ENCODE results near the gene NANOS2. TPM values are rescaled to one million over a fixed set of nuclear protein-coding genes. Genes with fewer than 3 reads are reported as not detected.

Gene NANOS2
- polyA plus RNA-seq (2013, experiment 1 of 2): not detected
- not detected for polyA plus RNA-seq (2013, experiment 2 of 2)

GRCh38 chr19:45913874-45914830, at the start of gene NANOS2:
NANOS2 (minus strand) TSS chr19:45914778; CDS start chr19:45914693, 85 bp downstream.
- H4K91ac ChIP-seq (ENCODE audit: low read length): no peak within 1 kb of the TSS
- no peak within 1 kb of the TSS for H2AFZ ChIP-seq (ENCODE audit: low read depth, low read length)
- no peak within 1 kb of the TSS for H2AK5ac ChIP-seq (ENCODE audit: low read length, severe bottlenecking)
- no peak within 1 kb of the TSS for H3K14ac ChIP-seq (ENCODE audit: low read length in 2 of 2)
- no peaks in the 10 kb centered on the region for H3K79me1 ChIP-seq (replicated peaks; ENCODE audit: low read length, poor library complexity, severe bottlenecking)
- no peak within 1 kb of the TSS for H3K18ac ChIP-seq (ENCODE audit: low read depth in 1 of 2, low read length in 2 of 2)
- no peaks in the 10 kb centered on the region for H3K4me1 ChIP-seq (ENCODE audit: control insufficient read depth, insufficient read depth, low read depth, low read length)
- 70% methylated on average over 44 of the region's 44 CpGs for WGBS
- H3K4ac ChIP-seq (ENCODE audit: low read depth in 1 of 2, low read length in 2 of 2): no peak within 1 kb of the TSS
- H3K9me3 ChIP-seq (ENCODE audit: control insufficient read depth, low read length): no peaks in the 10 kb centered on the region
- H3K36me3 ChIP-seq (ENCODE audit: control insufficient read depth in 1 of 2, insufficient read depth in 2 of 2, low read depth in 1 of 2, low read length in 2 of 2): no peaks in the 10 kb centered on the region
- no peak within 1 kb of the TSS for H3K23ac ChIP-seq (ENCODE audit: low read length in 2 of 2)
- no peak within 1 kb of the TSS for H2BK5ac ChIP-seq (ENCODE audit: low read depth, low read length, poor library complexity, severe bottlenecking)
- H3K4me2 ChIP-seq (ENCODE audit: low read length, poor library complexity, severe bottlenecking): no peak within 1 kb of the TSS
- H2BK12ac ChIP-seq (ENCODE audit: low read length in 2 of 2): no peak within 1 kb of the TSS
- no peak within 1 kb of the TSS for H3K4me3 ChIP-seq (ENCODE audit: insufficient read depth in 1 of 2, low read depth in 1 of 2, low read length in 2 of 2)
- peaks cover 5 to 62% of the 10 kb centered on the region in 2 experiments for H3K27me3 ChIP-seq (ENCODE audit: control insufficient read depth in 1 of 2, insufficient read depth in 1 of 2, low read length in 2 of 2)
- DNase-seq: no peak
- no peak within 1 kb of the TSS for H2BK15ac ChIP-seq (ENCODE audit: low read depth, poor library complexity, severe bottlenecking)
- no peak within 1 kb of the TSS for H2BK120ac ChIP-seq (ENCODE audit: low read depth, low read length)
- no peak within 1 kb of the TSS for H4K8ac ChIP-seq (ENCODE audit: low read length)
- H3K27ac ChIP-seq (ENCODE audit: low read length, poor library complexity, severe bottlenecking): no peak within 1 kb of the TSS
- H3K9ac ChIP-seq (ENCODE audit: low read length): no peak within 1 kb of the TSS

DNA sequence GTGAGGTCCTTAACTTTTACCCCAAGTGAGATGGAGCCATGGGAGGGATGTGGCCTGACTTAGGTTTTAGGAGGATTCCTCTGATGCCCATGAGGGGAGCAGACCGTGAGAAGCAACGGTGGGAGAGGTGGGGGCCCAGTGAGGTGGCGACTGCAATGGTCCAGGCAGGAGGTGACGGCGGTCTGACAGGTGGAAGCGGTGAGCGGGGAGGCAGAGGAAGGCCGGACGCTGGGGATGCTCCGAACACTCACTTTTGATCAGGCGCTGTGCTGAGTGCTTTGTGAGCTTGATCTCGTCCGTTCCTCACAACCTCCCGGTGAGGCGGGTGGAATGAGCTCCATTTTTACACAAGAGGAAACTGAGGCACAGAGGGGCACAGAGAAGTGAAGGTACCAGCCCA, 47.4 kb upstream of the NANOS2 start:
- Histone ChIP-seq H3K18ac (ENCODE audit: low read depth in 1 of 2, low read length in 2 of 2) (no peak overlapping the region), H3K27me3 (ENCODE audit: control insufficient read depth in 1 of 2, insufficient read depth in 1 of 2, low read length in 2 of 2) (peaks cover 51 to 64% of the 10 kb centered on the region in 2 experiments), H4K91ac (ENCODE audit: low read length) (no peak overlapping the region), H2AK5ac (ENCODE audit: low read length, severe bottlenecking) (no peak overlapping the region), H3K14ac (ENCODE audit: low read length in 2 of 2) (no peak overlapping the region), H4K8ac (ENCODE audit: low read length) (no peak overlapping the region), H3K9me3 (ENCODE audit: control insufficient read depth, low read length) (no peaks in the 10 kb centered on the region), H2AFZ (ENCODE audit: low read depth, low read length) (no peak overlapping the region), H3K4me3 (ENCODE audit: insufficient read depth in 1 of 2, low read depth in 1 of 2, low read length in 2 of 2) (no peak overlapping the region), H2BK12ac (ENCODE audit: low read length in 2 of 2) (no peak overlapping the region), H3K9ac (ENCODE audit: low read length) (no peak overlapping the region), H2BK15ac (ENCODE audit: low read depth, poor library complexity, severe bottlenecking) (no peak overlapping the region), H3K4me2 (ENCODE audit: low read length, poor library complexity, severe bottlenecking) (no peak overlapping the region), H2BK5ac (ENCODE audit: low read depth, low read length, poor library complexity, severe bottlenecking) (no peak overlapping the region), H3K27ac (ENCODE audit: low read length, poor library complexity, severe bottlenecking) (no peak overlapping the region), H3K79me1 (replicated peaks; ENCODE audit: low read length, poor library complexity, severe bottlenecking) (no peaks in the 10 kb centered on the region), H2BK120ac (ENCODE audit: low read depth, low read length) (no peak overlapping the region), H3K4me1 (ENCODE audit: control insufficient read depth, insufficient read depth, low read depth, low read length) (no peaks in the 10 kb centered on the region), H3K23ac (ENCODE audit: low read length in 2 of 2) (no peak overlapping the region), H3K4ac (ENCODE audit: low read depth in 1 of 2, low read length in 2 of 2) (no peak overlapping the region), H3K36me3 (ENCODE audit: control insufficient read depth in 1 of 2, insufficient read depth in 2 of 2, low read depth in 1 of 2, low read length in 2 of 2) (no peaks in the 10 kb centered on the region)
- 81% methylated on average over 15 of the region's 15 CpGs for WGBS
- DNase-seq: no peak

GRCh38 chr19:45960595-45961235, 46.1 kb upstream of the NANOS2 start:
- Histone ChIP-seq H2BK120ac (ENCODE audit: low read depth, low read length) (no peak overlapping the region), H2AFZ (ENCODE audit: low read depth, low read length) (no peak overlapping the region), H3K4me3 (ENCODE audit: insufficient read depth in 1 of 2, low read depth in 1 of 2, low read length in 2 of 2) (no peak overlapping the region), H3K4ac (ENCODE audit: low read depth in 1 of 2, low read length in 2 of 2) (no peak overlapping the region), H3K9ac (ENCODE audit: low read length) (no peak overlapping the region), H3K18ac (ENCODE audit: low read depth in 1 of 2, low read length in 2 of 2) (no peak overlapping the region), H3K27ac (ENCODE audit: low read length, poor library complexity, severe bottlenecking) (no peak overlapping the region), H3K9me3 (ENCODE audit: control insufficient read depth, low read length) (no peaks in the 10 kb centered on the region), H2AK5ac (ENCODE audit: low read length, severe bottlenecking) (no peak overlapping the region), H3K4me2 (ENCODE audit: low read length, poor library complexity, severe bottlenecking) (no peak overlapping the region), H3K36me3 (ENCODE audit: control insufficient read depth in 1 of 2, insufficient read depth in 2 of 2, low read depth in 1 of 2, low read length in 2 of 2) (no peaks in the 10 kb centered on the region), H2BK12ac (ENCODE audit: low read length in 2 of 2) (no peak overlapping the region), H3K14ac (ENCODE audit: low read length in 2 of 2) (no peak overlapping the region), H4K91ac (ENCODE audit: low read length) (no peak overlapping the region), H2BK5ac (ENCODE audit: low read depth, low read length, poor library complexity, severe bottlenecking) (no peak overlapping the region), H4K8ac (ENCODE audit: low read length) (no peak overlapping the region), H2BK15ac (ENCODE audit: low read depth, poor library complexity, severe bottlenecking) (no peak overlapping the region), H3K4me1 (ENCODE audit: control insufficient read depth, insufficient read depth, low read depth, low read length) (peaks cover 2% of the 10 kb centered on the region), H3K27me3 (ENCODE audit: control insufficient read depth in 1 of 2, insufficient read depth in 1 of 2, low read length in 2 of 2) (peaks cover 49 to 57% of the 10 kb centered on the region in 2 experiments), H3K79me1 (replicated peaks; ENCODE audit: low read length, poor library complexity, severe bottlenecking) (no peaks in the 10 kb centered on the region), H3K23ac (ENCODE audit: low read length in 2 of 2) (no peak overlapping the region)
- WGBS: 15% methylated on average over 18 of the region's 19 CpGs
- no peak for DNase-seq

- Histone ChIP-seq H2AFZ (ENCODE audit: low read depth, low read length) (no peak overlapping the region), H4K8ac (ENCODE audit: low read length) (no peak overlapping the region), H3K4me2 (ENCODE audit: low read length, poor library complexity, severe bottlenecking) (no peak overlapping the region), H3K9me3 (ENCODE audit: control insufficient read depth, low read length) (no peaks in the 10 kb centered on the region), H3K4me1 (ENCODE audit: control insufficient read depth, insufficient read depth, low read depth, low read length) (peaks cover 2% of the 10 kb centered on the region), H3K79me1 (replicated peaks; ENCODE audit: low read length, poor library complexity, severe bottlenecking) (no peaks in the 10 kb centered on the region), H3K14ac (ENCODE audit: low read length in 2 of 2) (no peak overlapping the region), H3K27me3 (ENCODE audit: control insufficient read depth in 1 of 2, insufficient read depth in 1 of 2, low read length in 2 of 2) (peaks cover 49 to 51% of the 10 kb centered on the region in 2 experiments), H3K27ac (ENCODE audit: low read length, poor library complexity, severe bottlenecking) (no peak overlapping the region), H3K23ac (ENCODE audit: low read length in 2 of 2) (no peak overlapping the region), H3K18ac (ENCODE audit: low read depth in 1 of 2, low read length in 2 of 2) (no peak overlapping the region), H2BK120ac (ENCODE audit: low read depth, low read length) (no peak overlapping the region), H2AK5ac (ENCODE audit: low read length, severe bottlenecking) (no peak overlapping the region), H3K36me3 (ENCODE audit: control insufficient read depth in 1 of 2, insufficient read depth in 2 of 2, low read depth in 1 of 2, low read length in 2 of 2) (no peaks in the 10 kb centered on the region), H2BK12ac (ENCODE audit: low read length in 2 of 2) (no peak overlapping the region), H3K4ac (ENCODE audit: low read depth in 1 of 2, low read length in 2 of 2) (no peak overlapping the region), H4K91ac (ENCODE audit: low read length) (no peak overlapping the region), H3K4me3 (ENCODE audit: insufficient read depth in 1 of 2, low read depth in 1 of 2, low read length in 2 of 2) (no peak overlapping the region), H2BK5ac (ENCODE audit: low read depth, low read length, poor library complexity, severe bottlenecking) (no peak overlapping the region), H3K9ac (ENCODE audit: low read length) (no peak overlapping the region), H2BK15ac (ENCODE audit: low read depth, poor library complexity, severe bottlenecking) (no peak overlapping the region)
- no peak for DNase-seq
- WGBS: 61% methylated on average over 8 of the region's 8 CpGs
Measured at GRCh38 chr19:45959517-45960025, 45.0 kb upstream of the NANOS2 start.
